Bone marrow (tissue), 2 donors: Measurements from ENCODE around the gene RTP5.

Source experiments
- DNase-seq, 2 donors: peaks; one replicate each; lab custom pipeline; 2025; lab: John Stamatoyannopoulos, UW

Gene RTP5

GRCh38 chr2:241857572-241858121, 11.9 kb upstream of the RTP5 start:
- no peak for DNase-seq

DNA sequence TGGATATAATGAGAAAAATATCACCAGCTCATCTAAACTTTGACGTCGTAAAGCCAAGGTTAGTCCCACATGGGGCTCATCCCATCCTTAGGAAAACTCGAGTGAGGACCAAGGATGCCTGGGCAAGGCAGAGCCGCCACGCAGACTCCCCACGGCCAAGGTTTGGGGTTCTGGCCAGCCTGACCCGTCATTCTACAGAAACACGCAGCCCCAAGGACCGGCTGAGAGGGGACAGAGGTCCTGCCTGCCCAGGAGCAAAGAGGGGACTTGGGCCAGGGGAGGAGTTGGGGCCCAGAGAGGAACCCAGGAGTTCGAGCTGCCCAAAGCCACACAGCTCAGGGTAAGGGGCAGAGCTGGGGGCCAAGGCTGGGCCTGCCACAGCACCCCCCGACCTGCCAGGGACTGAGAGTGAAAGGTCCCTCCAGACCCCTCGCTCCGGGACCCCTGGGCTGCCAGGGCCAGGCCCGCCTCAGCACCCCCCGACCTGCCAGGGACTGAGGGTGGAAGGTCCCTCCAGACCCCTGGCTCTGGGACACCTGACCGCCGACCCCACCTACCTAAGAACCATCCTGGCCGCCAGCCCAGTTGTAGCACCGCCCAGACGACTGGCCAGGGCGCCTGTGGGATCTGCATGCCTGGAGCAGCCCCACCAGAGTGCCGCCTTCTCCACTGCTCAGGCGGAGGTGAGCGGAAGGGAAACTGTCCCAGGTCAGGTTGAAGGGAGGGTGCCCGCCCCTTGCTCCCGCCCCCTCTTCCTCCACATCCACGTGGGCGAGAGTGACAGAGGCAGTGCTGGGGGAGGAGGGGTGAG, 11.1 kb upstream of the RTP5 start, which contains the start of gene PDCD1:
Gene PDCD1, minus strand, starts transcription at position 689 of the 811 bp plus-strand sequence. Its CDS starts 56 bp downstream, at position 633.
- no peak for DNase-seq

- no peak for DNase-seq
Measured at GRCh38 chr2:241859017-241859435, 10.5 kb upstream of the RTP5 start.

- no peak for DNase-seq
Measured at GRCh38 chr2:241859436-241860183, 9.9 kb upstream of the RTP5 start.

GRCh38 chr2:241860184-241861078, 9.1 kb upstream of the RTP5 start:
- no peak for DNase-seq

- DNase-seq, result no peak
Measured at GRCh38 chr2:241861264-241861663, 8.3 kb upstream of the RTP5 start.

- DNase-seq, result no peak
Measured at GRCh38 chr2:241862093-241862492, 7.4 kb upstream of the RTP5 start.

DNA sequence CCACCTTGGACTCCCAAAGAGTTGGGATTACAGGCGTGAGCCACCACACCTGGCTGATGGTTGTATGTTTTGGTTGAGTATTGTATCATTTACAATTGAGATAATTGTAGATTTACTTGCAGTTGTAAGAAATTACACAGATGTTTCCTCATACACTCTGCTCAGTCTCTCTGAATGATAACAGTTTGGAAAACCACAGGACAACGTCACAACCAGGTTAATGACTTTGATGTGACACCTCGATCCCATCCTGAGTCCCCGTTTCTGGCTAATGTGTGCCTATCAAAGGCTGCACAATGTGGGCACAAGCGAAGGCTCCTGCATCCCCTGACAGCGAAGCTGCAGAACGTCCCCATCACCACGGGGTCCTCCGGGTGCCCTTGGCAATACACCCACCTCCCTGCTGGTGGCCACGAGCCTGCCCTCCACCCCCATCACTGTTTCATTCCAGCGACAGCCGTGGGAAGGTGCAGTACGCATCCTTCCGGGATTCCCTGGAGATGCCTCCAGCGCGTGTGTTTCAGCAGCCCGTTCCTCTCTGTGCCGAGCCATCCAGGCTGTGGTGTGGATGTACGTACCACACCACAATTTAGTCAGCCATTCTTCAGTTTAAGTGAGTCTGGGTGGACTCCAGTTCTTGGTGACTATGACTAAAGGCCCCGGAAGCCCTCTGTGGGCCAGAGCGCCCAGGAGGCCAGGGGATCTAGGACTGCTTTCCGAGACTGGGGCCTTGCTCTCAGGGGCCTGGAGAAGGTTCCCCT, 6.6 kb upstream of the RTP5 start:
- DNase-seq, result no peak

GRCh38 chr2:241863536-241863954, 6.0 kb upstream of the RTP5 start:
- peak in 1 of 2 donors; percentile 45 for DNase-seq

GRCh38 chr2:241864168-241864849, 5.2 kb upstream of the RTP5 start:
- DNase-seq, result no peak

DNA sequence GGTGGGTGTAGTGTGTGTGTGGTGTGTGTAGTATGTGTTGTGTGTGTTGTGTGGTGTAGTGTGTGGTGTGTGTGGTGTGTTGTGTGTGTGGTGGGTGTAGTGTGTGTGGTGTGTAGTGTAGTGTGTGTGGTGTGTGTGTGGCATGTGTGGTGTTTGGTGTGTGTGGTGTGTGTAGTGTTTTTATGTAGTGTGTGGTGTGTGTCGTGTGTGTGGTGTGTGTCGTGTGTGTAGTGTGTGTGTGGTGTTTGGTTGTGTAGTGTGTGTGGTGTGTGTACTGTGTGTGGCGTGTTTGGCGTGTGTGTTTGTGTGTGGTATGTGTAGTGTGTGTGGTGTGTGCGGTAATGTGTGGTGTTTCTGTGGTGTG, 4.7 kb upstream of the RTP5 start:
- no peak for DNase-seq

GRCh38 chr2:241865416-241865956, 4.0 kb upstream of the RTP5 start:
- DNase-seq, result no peak

DNA sequence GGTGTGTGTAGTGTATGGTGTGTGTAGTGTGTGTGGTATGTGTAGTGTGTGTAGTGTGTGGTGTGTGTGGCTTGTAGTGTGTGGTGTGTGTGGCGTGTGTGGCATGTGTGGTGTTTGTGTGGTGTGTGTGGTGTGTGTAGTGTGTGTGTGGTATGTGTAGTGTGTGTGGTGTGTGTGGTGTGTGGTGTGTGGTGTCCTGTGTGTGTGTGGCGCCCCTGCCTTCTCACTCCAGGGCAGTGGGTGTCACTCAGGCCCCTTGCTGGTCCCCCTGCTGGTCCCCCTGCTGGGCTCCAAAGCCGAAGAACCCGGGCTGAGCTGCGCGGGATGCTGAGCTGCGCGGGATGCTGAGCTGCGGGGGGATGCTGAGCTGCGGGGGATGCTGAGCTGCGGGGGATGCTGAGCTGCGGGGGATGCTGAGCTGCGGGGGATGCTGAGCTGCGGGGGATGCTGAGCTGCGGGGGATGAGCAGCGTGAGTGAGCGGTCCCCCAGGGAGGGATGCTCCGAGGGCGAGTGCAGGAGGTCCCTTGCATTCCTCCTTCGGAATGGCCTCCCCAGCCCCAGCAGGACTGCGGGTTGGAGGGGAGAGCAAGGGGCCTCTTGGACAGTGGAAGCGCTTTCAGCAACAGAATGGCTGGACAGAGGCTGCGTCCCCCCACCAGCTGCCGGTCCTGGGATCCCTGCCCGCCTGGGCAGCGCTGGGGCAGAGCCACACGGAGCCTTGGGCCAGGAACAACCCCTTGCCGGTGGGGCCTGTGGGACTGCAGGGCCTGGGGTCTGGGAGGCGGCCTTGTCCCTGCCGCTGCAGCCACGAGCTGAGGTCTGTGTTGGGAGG, 3.4 kb upstream of the RTP5 start:
- DNase-seq, result peak in 1 of 2 donors; percentile 24

- DNase-seq, result no peak
Measured at GRCh38 chr2:241866790-241867645, 2.5 kb upstream of the RTP5 start.

DNA sequence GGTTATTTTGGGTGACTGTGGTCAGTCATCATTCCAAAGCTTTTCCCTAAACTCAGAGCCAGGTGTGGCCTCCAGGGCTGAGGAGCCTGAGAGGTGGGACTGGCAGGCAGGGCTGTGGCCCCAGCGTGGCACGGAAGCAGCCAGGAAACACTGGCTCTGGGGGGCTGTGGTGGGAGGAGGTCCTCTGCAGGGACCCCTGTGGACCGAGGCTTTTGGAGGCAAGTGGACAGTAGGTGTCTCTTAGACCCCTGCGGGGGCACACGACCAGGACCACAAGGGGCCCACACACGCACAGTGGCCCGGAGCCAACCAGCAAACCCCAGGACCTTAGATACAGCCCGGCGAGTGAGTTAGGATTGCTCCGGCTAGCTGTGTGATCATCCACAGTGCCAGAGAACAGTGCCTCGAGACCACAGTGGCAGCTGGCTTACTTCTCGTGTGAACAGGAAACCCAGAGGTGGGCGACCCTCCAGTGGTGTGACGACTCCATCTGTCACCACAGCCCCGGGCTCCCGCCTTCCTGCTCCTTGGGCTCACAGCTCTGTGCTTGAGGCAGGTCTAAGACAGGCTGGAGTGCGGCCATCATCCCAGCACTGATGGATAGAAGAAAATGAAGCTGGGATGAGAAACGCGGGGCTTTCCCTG, 1.6 kb upstream of the RTP5 start:
- no peak for DNase-seq

DNA sequence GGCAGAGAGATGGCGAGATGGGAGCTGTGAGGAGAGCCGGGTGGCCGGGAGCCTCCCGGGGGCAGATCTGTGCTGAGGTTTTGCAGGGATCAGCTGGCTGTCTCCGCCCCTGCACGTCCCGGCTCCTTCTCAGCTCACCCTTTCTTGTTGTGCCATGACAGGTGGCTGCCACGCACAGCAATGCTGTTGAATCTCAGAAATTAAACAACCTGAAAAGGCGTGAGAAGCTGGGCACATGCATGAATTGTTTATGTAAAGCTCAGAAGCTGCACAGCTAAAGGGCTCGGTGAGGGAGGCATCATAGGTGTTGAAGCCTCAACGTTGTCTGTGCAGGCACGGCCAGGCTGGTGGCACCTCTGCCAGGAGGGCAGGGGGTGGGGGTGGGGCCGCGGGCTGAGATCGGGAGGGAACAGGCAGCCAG, 858 bp upstream of the RTP5 start:
- DNase-seq, result no peak

DNA sequence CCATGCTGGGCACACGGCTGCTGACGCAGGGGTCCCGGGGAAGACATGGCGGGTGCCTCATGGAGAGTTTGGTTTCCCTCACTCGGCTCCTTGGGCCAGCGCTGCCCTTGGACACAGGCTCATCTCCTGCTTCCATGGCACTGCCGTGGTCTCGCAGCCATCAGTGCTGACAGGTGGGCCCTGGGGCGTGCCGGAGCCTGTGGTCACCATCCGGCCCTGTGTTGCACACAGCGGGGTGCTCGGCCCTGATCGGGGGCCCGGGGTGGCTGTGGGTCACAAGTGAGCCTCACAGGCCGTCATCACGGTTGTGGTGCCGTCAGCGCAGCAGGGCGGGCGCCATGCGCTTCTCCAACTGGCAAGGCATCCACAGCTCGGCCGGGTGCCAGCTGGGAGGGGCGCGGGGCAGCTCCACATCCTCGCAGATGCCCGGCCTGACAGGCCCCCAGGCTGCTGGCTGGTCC, 582 bp downstream of the RTP5 start:
- DNase-seq, result no peak
